Panc1 (cell line): ENCODE measurements around the gene CXCR5. TPM values are rescaled to one million over a fixed set of nuclear protein-coding genes. Genes with fewer than 3 reads are reported as not detected.
A peak's percentile ranks its signal among the peaks of the same experiment; 100 is the strongest.

ENCODE experiments used
- ATAC-seq: fragments of 200-7000 bp; cut with Tn5 transposase; 2 replicates; pipeline ENCODE4 v1.9.1; 2020; ENCODE audit warnings: mild to moderate bottlenecking, moderate library complexity
- BruUV-seq: library from RNA; stranded (reverse); fragments of 400-500 nt; replicated peaks from 2 replicates; lab custom pipeline; 2021; lab: Mats Ljungman, UMichigan
- CTCF ChIA-PET: fragments of 300-600 bp; sonication (Branson Sonifier 250); formaldehyde crosslinking; loops from one replicate; lab custom pipeline; 2022; ENCODE audit warnings: antibody characterized with exemption; lab: Charles Lee
- POLR2A ChIA-PET: fragments of 300-600 bp; sonication (Branson Sonifier 250); formaldehyde crosslinking; loops from one replicate; lab custom pipeline; 2022; ENCODE audit warnings: antibody characterized with exemption; lab: Charles Lee
- DNase-seq: peaks from one replicate; pipeline ENCODE4 v3.0.0-alpha.2; 2010; ENCODE audit warnings: low read depth, low spot score
- H3K27ac ChIP-seq: 2 replicates; pipeline ENCODE4 v1.5.1; 2011; ENCODE audit warnings: mild to moderate bottlenecking, low read length, inconsistent platforms
- H3K27me3 ChIP-seq: fragments of 200-500 bp; sonication (Bioruptor generic); 2 replicates; pipeline ENCODE4 v1.6.0; 2014; ENCODE audit warnings: low read length, inconsistent platforms; ENCODE audit not compliant: control insufficient read depth, insufficient read depth
- H3K36me3 ChIP-seq: fragments of 200-500 bp; sonication (Bioruptor generic); 2 replicates; pipeline ENCODE4 v1.5.1; 2014; ENCODE audit warnings: inconsistent platforms, mild to moderate bottlenecking, low read length, moderate library complexity; ENCODE audit not compliant: control insufficient read depth, insufficient read depth
- H3K4me1 ChIP-seq: 2 replicates; pipeline ENCODE4 v1.5.1; 2011; ENCODE audit warnings: inconsistent platforms, mild to moderate bottlenecking, low read length, moderate library complexity; ENCODE audit not compliant: control insufficient read depth, insufficient read depth
- H3K4me3 ChIP-seq, 2 experiments: 2 replicates each; pipeline ENCODE4 v1.5.1; 2011 to 2012; ENCODE audit warnings: low read depth in 2 of 2, low read length in 2 of 2, mild to moderate bottlenecking in 2 of 2, inconsistent platforms in 1 of 2, moderate library complexity in 1 of 2
- H3K9me3 ChIP-seq: fragments of 200-500 bp; sonication (Bioruptor generic); 2 replicates; pipeline ENCODE4 v1.5.1; 2014; ENCODE audit warnings: low read depth, mild to moderate bottlenecking, inconsistent platforms, low read length, moderate library complexity; ENCODE audit not compliant: control insufficient read depth, insufficient read depth
- CTCF ChIP-seq: fragments of 450-650 bp; IDR thresholded peaks from 2 replicates; pipeline ENCODE4 v1.5.1; 2017; ENCODE audit warnings: mild to moderate bottlenecking
- POLR2AphosphoS5 ChIP-seq: IDR thresholded peaks from 2 replicates; pipeline ENCODE4 v1.6.1; 2012; ENCODE audit warnings: mild to moderate bottlenecking, low read depth, low read length, moderate library complexity
- REST ChIP-seq, 2 experiments: IDR thresholded peaks; 2 replicates each; pipeline ENCODE4 v1.6.1; 2011 to 2012; ENCODE audit warnings: low read depth in 2 of 2, control low read depth in 1 of 2, low read length in 1 of 2, mild to moderate bottlenecking in 1 of 2, moderate library complexity in 1 of 2; ENCODE audit not compliant: insufficient read depth in 1 of 2
- SIN3A ChIP-seq: IDR thresholded peaks from 2 replicates; pipeline ENCODE4 v1.6.1; 2012; ENCODE audit warnings: low read depth, mild to moderate bottlenecking, low read length, moderate library complexity, borderline replicate concordance; ENCODE audit not compliant: insufficient read depth
- TCF7L2 ChIP-seq: IDR thresholded peaks from 2 replicates; pipeline ENCODE4 v1.6.1; 2011; ENCODE audit warnings: mild to moderate bottlenecking, low read depth, low read length, inconsistent platforms
- in situ Hi-C: cut with HindIII; loops from 2 replicates; pipeline ENCODE4 v1.10.0; 2016; ENCODE audit warnings: low sequenced_read_pairs, low pct_unique_long_range_greater_than_20kb
- intact Hi-C: fragments of 100-400 bp; cut with micrococcal nuclease; formaldehyde crosslinking; loops from one replicate; pipeline ENCODE4 v1.10.0; 2022; ENCODE audit not compliant: unreplicated experiment
- total RNA-seq: library from RNA; stranded (reverse); gene quantifications from one replicate; pipeline ENCODE4 v1.2.1, GENCODE V29; 2021; ENCODE audit not compliant: unreplicated experiment

Gene CXCR5
- total RNA-seq, 1 experiment from 2014 or later, result not detected

GRCh38 chr11:118900535-118901384 lies 17.1 kb downstream of the CXCR5 start:
- Histone ChIP-seq H3K27me3 (no peaks in the 10 kb centered on the region), H3K4me3 (no peak overlapping the region), H3K27ac (no peak overlapping the region), H3K36me3 (peaks cover 12% of the 10 kb centered on the region; the same call in 1 of the 2 replicates), H3K9me3 (no peaks in the 10 kb centered on the region), H3K4me1 (peaks cover 63% of the 10 kb centered on the region)
- BruUV-seq, result no TSS peak
- CTCF ChIA-PET, result interaction anchor here (0.6 to 1.2 kb wide), 2 partner anchors 27 to 47 kb away, joined by 4 to 7 read pairs; no protein-coding TSS in a partner anchor
- ATAC-seq, result no peak
- POLR2A ChIA-PET, result interaction anchor here (0.6 kb wide), 2 partner anchors 102 to 161 kb away, joined by 3 to 9 read pairs; no protein-coding TSS in a partner anchor
- intact Hi-C loops (no loop called here), in situ Hi-C loops (no loop called here)
- no peak for DNase-seq
- TF ChIP-seq REST (IDR thresholded peaks at IDR 0.05; ENCODE audit: insufficient read depth in 1 of 2, low read depth in 2 of 2, low read length in 1 of 2) (no peak), POLR2AphosphoS5 (peak; percentile 17; the same call in 1 of the 2 replicates), CTCF (no peak), TCF7L2 (no peak), SIN3A (no peak)

GRCh38 chr11:118901494-118902335 lies 18.0 kb downstream of the CXCR5 start:
- H3K27ac ChIP-seq, result no peak overlapping the region
- in situ Hi-C loops, result no loop called here
- ChIA-PET POLR2A (interaction anchor here (0.6 kb wide), 2 partner anchors 103 to 162 kb away, joined by 3 to 9 read pairs; no protein-coding TSS in a partner anchor), CTCF (no interaction called here)
- peaks cover 12% of the 10 kb centered on the region; the same call in 1 of the 2 replicates for H3K36me3 ChIP-seq
- H3K27me3 ChIP-seq, result no peaks in the 10 kb centered on the region
- H3K9me3 ChIP-seq, result no peaks in the 10 kb centered on the region
- intact Hi-C loops, result no loop called here
- H3K4me3 ChIP-seq, result no peak overlapping the region
- no peak for ATAC-seq
- BruUV-seq, result TSS peak; percentile 4
- TF ChIP-seq TCF7L2, result no peak
- no peak for TF ChIP-seq REST (IDR thresholded peaks at IDR 0.05; ENCODE audit: insufficient read depth in 1 of 2, low read depth in 2 of 2, low read length in 1 of 2)
- TF ChIP-seq CTCF, result no peak; the same call in 1 of the 2 replicates
- 0 out of 2 replicates have a peak, but pooled peaks have one; percentile 15 for TF ChIP-seq POLR2AphosphoS5
- TF ChIP-seq SIN3A, result no peak
- peaks cover 62% of the 10 kb centered on the region for H3K4me1 ChIP-seq
- DNase-seq, result no peak
